ENCODE data around the gene ZCCHC9.
"Not testable (repeated sequence)": the region's sequence is repeated elsewhere in the genome, so short reads cannot be mapped to it uniquely, and the experiment has no call there.

The ZCCHC9 gene, protein sequence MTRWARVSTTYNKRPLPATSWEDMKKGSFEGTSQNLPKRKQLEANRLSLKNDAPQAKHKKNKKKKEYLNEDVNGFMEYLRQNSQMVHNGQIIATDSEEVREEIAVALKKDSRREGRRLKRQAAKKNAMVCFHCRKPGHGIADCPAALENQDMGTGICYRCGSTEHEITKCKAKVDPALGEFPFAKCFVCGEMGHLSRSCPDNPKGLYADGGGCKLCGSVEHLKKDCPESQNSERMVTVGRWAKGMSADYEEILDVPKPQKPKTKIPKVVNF

GRCh38 chr5:81301271-81302015 lies at the start of gene ZCCHC9:
Gene ZCCHC9 (plus strand): TSS chr5:81301587. CDS start chr5:81304758, 3,171 bp downstream.
- peak; percentile 88 for DNase-seq

DNA sequence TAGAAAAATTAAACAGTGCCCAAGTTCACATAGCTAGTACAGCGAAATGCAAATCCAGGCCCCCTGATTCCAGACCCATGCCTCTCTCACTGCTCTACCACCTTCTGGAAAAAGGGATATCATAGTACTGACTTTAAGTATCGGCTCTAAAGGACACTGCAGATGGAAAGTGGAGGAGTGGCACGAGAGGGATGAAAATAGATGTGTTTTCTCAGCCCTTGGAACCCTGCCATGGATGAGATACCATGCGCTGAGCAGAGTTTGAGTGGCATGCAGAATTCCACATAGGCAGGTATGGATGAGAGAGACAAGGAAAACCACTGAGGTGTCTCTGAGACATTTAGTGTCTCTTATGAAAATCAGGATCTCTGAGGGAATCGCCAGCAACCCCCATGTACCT lies 49.5 kb upstream of the ZCCHC9 start:
- no peak for DNase-seq

DNA sequence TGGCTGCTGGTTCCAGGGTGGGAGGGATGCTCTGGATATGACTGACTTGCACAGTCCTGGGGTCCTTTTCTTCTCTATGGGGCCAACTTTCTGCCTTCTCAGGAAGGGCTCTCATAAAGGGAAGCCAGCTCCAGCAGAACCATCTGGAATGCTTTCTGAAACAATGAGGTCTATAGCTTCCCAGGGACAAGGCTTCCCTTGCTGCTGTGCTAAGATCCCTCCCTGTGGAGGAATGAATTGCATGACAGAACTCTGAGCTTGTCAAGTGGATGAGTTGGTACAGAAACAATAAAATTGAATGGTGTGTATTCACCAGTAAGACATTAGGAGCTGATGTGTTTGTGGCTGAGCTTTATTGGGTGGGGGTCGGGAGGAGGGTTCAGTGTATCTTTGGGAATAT lies 48.5 kb upstream of the ZCCHC9 start:
- no peak for DNase-seq

- no peak for DNase-seq
Measured at GRCh38 chr5:81253875-81254274, 47.5 kb upstream of the ZCCHC9 start.

DNA sequence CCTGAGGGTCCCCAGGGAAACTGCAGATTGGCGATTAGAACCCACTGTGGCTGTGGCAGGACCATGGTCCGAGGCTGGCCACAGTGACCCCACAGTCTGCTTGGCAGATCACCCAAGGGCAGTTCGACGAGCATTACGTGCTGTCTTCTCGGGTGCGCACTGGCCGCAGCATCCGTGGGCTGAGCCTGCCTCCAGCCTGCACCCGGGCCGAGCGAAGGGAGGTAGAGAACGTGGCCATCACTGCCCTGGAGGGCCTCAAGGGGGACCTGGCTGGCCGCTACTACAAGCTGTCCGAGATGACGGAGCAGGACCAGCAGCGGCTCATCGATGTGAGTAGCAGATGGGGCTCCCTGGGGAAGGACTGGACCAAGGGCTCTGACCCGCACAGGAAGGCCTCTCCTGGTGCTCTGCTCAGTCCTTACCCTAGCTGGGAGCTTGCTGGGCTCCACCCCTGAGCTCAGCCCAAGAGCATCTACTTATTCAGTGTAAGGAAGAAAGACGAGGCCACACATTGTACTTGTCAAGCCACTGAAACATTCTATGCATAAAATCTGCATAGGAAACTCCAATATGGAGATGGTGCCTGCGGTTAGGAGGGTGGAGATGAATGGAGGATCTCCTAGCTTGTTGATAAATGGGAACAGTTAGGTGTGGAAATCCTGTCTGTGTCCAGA lies 46.4 kb upstream of the ZCCHC9 start:
- no peak for DNase-seq

- DNase-seq: no peak
Measured at GRCh38 chr5:81256766-81257165, 44.6 kb upstream of the ZCCHC9 start.

- DNase-seq: not testable (repeated sequence)
Measured at GRCh38 chr5:81262796-81263195, 38.6 kb upstream of the ZCCHC9 start.

- DNase-seq: no peak
Measured at GRCh38 chr5:81265101-81265500, 36.3 kb upstream of the ZCCHC9 start.

- no peak for DNase-seq
Measured at GRCh38 chr5:81268521-81269196, 32.7 kb upstream of the ZCCHC9 start.

DNA sequence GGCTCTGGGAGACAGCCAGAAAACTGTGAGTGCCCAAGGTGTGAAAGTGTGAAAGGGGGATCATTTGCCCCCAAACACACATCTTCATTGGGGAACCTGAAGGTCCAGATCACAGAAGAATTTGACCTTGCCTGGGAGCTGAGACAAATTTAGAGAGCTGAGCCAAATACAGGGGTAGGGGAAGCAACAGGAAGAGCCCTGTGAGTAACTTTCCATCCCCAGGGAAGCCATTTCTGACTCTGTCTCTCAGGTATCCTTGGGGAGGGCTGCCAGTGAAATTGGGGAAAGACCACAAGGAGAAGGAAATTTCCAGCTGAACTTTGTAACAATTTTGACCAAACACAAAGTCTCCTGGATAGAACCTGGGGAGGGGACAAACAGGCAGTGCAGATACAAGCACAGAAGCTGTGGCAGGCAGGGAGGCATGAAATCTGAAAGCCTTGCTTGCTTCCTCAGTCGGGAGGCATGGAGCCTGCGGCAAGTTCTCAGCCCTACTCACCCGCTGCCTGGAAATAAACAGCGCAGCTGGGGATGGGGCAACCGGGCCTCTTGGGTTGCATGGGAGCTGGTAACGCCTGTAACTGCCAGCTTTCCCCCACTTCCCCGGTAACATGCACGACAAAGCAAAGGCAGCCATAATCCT lies 31.5 kb upstream of the ZCCHC9 start:
- no peak for DNase-seq

DNA sequence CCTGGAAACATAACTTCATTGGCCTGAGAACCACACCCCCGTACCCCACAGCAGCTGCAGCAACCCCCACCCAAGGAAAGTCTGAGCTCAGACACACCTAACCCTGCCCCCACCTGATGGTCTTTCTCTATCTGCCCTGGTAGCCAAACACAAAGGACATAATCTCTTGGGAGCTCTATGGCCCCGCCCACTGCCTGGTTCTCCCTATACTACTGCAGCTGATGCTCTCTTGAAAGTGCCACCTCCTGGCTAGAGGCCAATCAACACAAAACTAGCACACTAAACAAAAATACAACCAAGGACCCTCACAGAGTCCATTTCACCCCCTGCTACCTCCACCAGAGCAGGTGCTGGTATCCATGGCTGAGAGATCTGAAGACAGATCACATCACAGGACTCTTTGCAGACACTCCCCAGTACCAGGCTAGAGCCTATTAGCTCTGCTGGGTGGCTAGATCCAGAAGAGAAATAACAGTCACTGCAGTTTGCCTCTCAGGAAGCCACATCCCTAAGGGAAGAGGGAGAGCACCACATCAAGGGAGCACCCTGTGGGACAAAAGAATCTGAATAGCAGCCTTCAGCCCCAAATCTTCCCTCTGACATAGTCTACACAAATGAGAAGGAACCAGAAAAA lies 30.9 kb upstream of the ZCCHC9 start:
- not testable (repeated sequence) for DNase-seq

GRCh38 chr5:81283976-81284375 lies 17.4 kb upstream of the ZCCHC9 start:
- DNase-seq: no peak

DNA sequence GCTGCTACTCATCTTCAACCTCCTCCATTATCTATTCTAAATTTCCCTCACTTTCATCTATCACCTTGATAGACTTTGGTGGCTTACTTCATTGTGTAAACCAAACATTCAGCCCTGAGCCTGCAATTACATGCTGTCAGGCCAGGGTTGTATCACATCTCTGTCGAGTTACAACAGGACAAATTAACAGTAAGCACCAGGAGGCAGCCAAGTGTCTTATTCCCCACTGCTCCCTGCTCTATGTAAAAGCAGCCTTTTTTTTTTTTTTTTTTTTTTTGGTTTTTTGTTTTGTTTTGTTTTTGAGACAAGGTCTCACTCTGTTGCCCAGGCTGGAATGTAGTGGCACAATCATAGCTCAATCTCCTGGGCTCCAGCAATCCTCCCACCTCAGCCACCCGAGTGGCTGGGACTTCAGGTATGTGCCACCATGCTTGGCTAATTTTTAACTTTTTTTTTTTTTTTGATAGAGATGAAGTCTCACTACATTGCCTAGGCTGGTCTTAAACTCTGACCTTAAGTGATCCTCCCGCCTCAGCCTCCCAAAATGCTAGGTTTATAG lies 15.2 kb upstream of the ZCCHC9 start:
- no peak for DNase-seq

- DNase-seq: no peak
Measured at GRCh38 chr5:81288021-81288433, 13.4 kb upstream of the ZCCHC9 start.

DNA sequence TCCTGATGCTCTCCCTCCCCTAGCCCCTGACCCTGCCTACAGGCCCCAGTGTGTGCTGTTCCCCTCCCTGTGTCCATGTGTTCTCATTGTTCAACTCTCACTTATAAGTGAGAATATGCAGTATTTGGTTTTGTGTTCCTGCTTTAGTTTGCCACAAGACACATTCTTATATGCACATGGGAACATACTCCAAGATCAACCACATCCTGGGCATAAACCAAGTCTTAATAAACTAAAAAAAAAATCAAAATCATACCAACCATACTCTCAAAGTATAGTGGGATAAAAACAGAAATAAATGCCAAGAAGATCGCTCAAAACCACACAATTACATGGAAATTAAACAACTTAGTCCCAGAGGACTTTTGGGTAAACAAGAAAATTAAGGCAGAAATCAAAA lies 11.2 kb upstream of the ZCCHC9 start:
- no peak for DNase-seq

- no peak for DNase-seq
Measured at GRCh38 chr5:81292130-81292529, 9.3 kb upstream of the ZCCHC9 start.

GRCh38 chr5:81294021-81294420 lies 7.4 kb upstream of the ZCCHC9 start:
- DNase-seq: not testable (repeated sequence)

GRCh38 chr5:81297531-81297930 lies 3.9 kb upstream of the ZCCHC9 start:
- no peak for DNase-seq

- no peak for DNase-seq
Measured at GRCh38 chr5:81300921-81301270, 491 bp upstream of the ZCCHC9 start.

GRCh38 chr5:81302596-81302995 lies 1.2 kb downstream of the ZCCHC9 start:
- DNase-seq: no peak

DNA sequence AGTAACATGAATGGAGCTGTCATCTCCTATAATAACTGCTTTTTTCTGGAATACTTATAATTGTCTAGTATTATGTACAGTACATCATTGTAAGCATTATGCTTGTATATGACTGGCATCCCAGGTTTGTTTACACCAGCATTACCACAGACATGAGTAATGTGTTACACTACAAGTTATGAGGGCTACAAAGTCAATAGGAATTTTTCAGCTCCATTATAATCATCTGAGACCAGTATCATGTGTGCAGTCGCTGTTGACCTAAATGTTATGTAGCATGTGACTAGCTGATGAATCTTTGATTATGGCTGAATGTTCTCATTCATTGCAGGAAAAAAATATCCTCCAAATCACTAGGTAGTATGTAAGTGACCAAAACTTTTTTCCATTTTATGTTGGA lies 2.2 kb downstream of the ZCCHC9 start:
- no peak for DNase-seq

DNA sequence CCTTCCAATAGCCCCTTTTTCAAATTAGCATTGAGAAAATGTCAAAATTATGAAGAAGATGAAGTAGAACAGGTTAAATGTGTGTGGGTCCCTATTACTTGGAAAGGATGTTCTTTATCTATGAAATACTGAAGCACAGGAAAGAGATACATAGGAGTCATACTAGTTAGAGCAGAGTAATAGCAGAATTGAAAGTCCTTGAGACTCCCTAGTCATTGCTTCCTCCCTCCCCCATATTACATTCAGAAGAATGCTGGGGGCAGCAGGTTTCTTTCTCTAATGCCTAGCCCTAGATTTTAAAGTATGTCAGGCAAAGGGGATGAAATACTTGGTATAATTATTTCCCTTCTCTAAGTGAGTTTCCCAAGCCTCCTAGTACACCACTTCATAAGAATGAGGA lies 4.4 kb downstream of the ZCCHC9 start:
- no peak for DNase-seq

Measured in GDM1 (cell line).